Tibial nerve (tissue), 4 donors: Measurements from ENCODE around the gene GASK1A. TPM values are rescaled to one million over a fixed set of nuclear protein-coding genes. Genes with fewer than 3 reads are reported as not detected.

ENCODE experiments used
- DNase-seq, 2 donors: peaks; one replicate each; pipeline ENCODE4 v3.0.0-alpha.2; 2019; ENCODE audit warnings: low spot score in 2 of 2
- H3K27ac ChIP-seq, 4 donors: fragments of 200-600 bp; sonication (generic) in 3 of 4; one replicate each; pipeline ENCODE4 v1.5.1; 2017 to 2019; ENCODE audit warnings: mild to moderate bottlenecking in 1 of 4
- H3K27me3 ChIP-seq, 2 donors: fragments of 200-600 bp; sonication (generic) in 1 of 2; one replicate each; pipeline versions ENCODE4 v1.5.1 to v1.6.0; 2017 to 2019
- H3K36me3 ChIP-seq, 3 donors: fragments of 200-600 bp; sonication (generic); one replicate each; pipeline ENCODE4 v1.5.1; 2018 to 2019
- H3K4me1 ChIP-seq, 4 donors: fragments of 200-600 bp; sonication (generic) in 3 of 4; one replicate each; pipeline ENCODE4 v1.5.1; 2017 to 2019
- H3K4me3 ChIP-seq, 4 donors: fragments of 200-600 bp; sonication (generic) in 3 of 4; one replicate each; pipeline ENCODE4 v1.5.1; 2017 to 2019; ENCODE audit warnings: mild to moderate bottlenecking in 1 of 4, moderate library complexity in 1 of 4
- H3K9me3 ChIP-seq, 4 donors: fragments of 200-600 bp; sonication (generic) in 3 of 4; one replicate each; pipeline ENCODE4 v1.5.1; 2017 to 2019
- CTCF ChIP-seq, 5 experiments: fragments of 200-600 bp in 3 of 5; fragments of 450-650 bp in 2 of 5; sonication (generic) in 3 of 5; IDR thresholded peaks; one replicate each; pipeline ENCODE4 v1.5.1; 2016 to 2019; ENCODE audit warnings: antibody characterized with exemption in 5 of 5, mild to moderate bottlenecking in 3 of 5, moderate library complexity in 2 of 5
- EP300 ChIP-seq, 2 donors: sonication (generic); formaldehyde crosslinking; IDR thresholded peaks; one replicate each; pipeline ENCODE4 v1.6.1; 2017; ENCODE audit warnings: antibody characterized with exemption in 2 of 2, mild to moderate bottlenecking in 1 of 2
- POLR2A ChIP-seq, 2 donors: fragments of 450-650 bp; IDR thresholded peaks; one replicate each; pipeline ENCODE4 v1.6.1; 2017; ENCODE audit warnings: antibody characterized with exemption in 2 of 2, mild to moderate bottlenecking in 2 of 2, moderate library complexity in 2 of 2
- WGBS, 2 donors: methylation state at CpG; one replicate each; pipeline ENCODE4 v1.1.5; 2018; 5-methylcytosine and 5-hydroxymethylcytosine counted together
- total RNA-seq, 4 donors: library from RNA; depleted of rRNA; stranded (reverse); fragments of >200 nt; gene quantifications; one replicate each; pipeline ENCODE4 v1.1.0, GENCODE V29; 2016

The GASK1A gene
- total RNA-seq, 4 donors from 2014 or later, result 43.0 to 70.6 (median 49.5) TPM

- Histone ChIP-seq H3K4me1 (peaks cover 0 to 3% (median 0%) of the 10 kb centered on the region in 4 donors), H3K36me3 (no peaks in the 10 kb centered on the region), H3K27me3 (no peaks in the 10 kb centered on the region), H3K27ac (no peak overlapping the region), H3K4me3 (no peak overlapping the region), H3K9me3 (no peaks in the 10 kb centered on the region)
- WGBS, 2 donors, result 66 to 74% methylated on average over 5 of the region's 5 CpGs
- DNase-seq, result no peak
- TF ChIP-seq CTCF (IDR thresholded peaks at IDR 0.05) (no peak), EP300 (IDR thresholded peaks at IDR 0.05) (no peak), POLR2A (IDR thresholded peaks at IDR 0.05) (no peak)
Measured at GRCh38 chr3:42960282-42960681, 18.8 kb upstream of the GASK1A start.

GRCh38 chr3:42960786-42961185 lies 18.3 kb upstream of the GASK1A start:
- Histone ChIP-seq H3K9me3 (no peaks in the 10 kb centered on the region), H3K27me3 (no peaks in the 10 kb centered on the region), H3K27ac (no peak overlapping the region), H3K4me1 (peaks cover 0 to 3% (median 0%) of the 10 kb centered on the region in 4 donors), H3K4me3 (no peak overlapping the region), H3K36me3 (no peaks in the 10 kb centered on the region)
- no peak for TF ChIP-seq POLR2A (IDR thresholded peaks at IDR 0.05)
- TF ChIP-seq CTCF (IDR thresholded peaks at IDR 0.05), result no peak
- TF ChIP-seq EP300 (IDR thresholded peaks at IDR 0.05), result no peak
- WGBS, 2 donors, result 89 to 100% methylated on average over 1 of the region's 1 CpG
- DNase-seq, result no peak

GRCh38 chr3:42961633-42962032 lies 17.5 kb upstream of the GASK1A start:
- DNase-seq, result peak; percentile 16 to 72
- no peaks in the 10 kb centered on the region for H3K36me3 ChIP-seq
- peaks cover 0 to 3% (median 0%) of the 10 kb centered on the region in 4 donors for H3K4me1 ChIP-seq
- no peak overlapping the region for H3K4me3 ChIP-seq
- H3K27ac ChIP-seq, result no peak overlapping the region
- WGBS, 2 donors, result 3 to 4% methylated on average over 4 of the region's 4 CpGs
- no peaks in the 10 kb centered on the region for H3K9me3 ChIP-seq
- no peaks in the 10 kb centered on the region for H3K27me3 ChIP-seq
- TF ChIP-seq CTCF (IDR thresholded peaks at IDR 0.05), result peak; percentile 40 to 83 (median 53)
- no peak for TF ChIP-seq POLR2A (IDR thresholded peaks at IDR 0.05)
- TF ChIP-seq EP300 (IDR thresholded peaks at IDR 0.05), result no peak

- Histone ChIP-seq H3K4me1 (no peaks in the 10 kb centered on the region), H3K27ac (no peak overlapping the region), H3K27me3 (no peaks in the 10 kb centered on the region), H3K36me3 (no peaks in the 10 kb centered on the region), H3K9me3 (no peaks in the 10 kb centered on the region), H3K4me3 (no peak overlapping the region)
- TF ChIP-seq EP300 (IDR thresholded peaks at IDR 0.05) (no peak), CTCF (IDR thresholded peaks at IDR 0.05) (no peak), POLR2A (IDR thresholded peaks at IDR 0.05) (no peak)
- DNase-seq, result no peak
- WGBS, 2 donors, result 49 to 67% methylated on average over 2 of the region's 2 CpGs
Measured at GRCh38 chr3:42963269-42963668, 15.8 kb upstream of the GASK1A start.

GRCh38 chr3:42964266-42964665 lies 14.8 kb upstream of the GASK1A start:
- H3K36me3 ChIP-seq, result no peaks in the 10 kb centered on the region
- 88 to 93% methylated on average over 4 of the region's 4 CpGs for WGBS, 2 donors
- DNase-seq, result no peak
- no peak overlapping the region for H3K4me3 ChIP-seq
- TF ChIP-seq CTCF (IDR thresholded peaks at IDR 0.05) (no peak), POLR2A (IDR thresholded peaks at IDR 0.05) (no peak), EP300 (IDR thresholded peaks at IDR 0.05) (no peak)
- no peaks in the 10 kb centered on the region for H3K4me1 ChIP-seq
- H3K27me3 ChIP-seq, result no peaks in the 10 kb centered on the region
- H3K27ac ChIP-seq, result no peak overlapping the region
- H3K9me3 ChIP-seq, result no peaks in the 10 kb centered on the region
